ENCODE data around the gene GPR137. TPM values are rescaled to one million over a fixed set of nuclear protein-coding genes. Genes with fewer than 3 reads are reported as not detected.

The GPR137 gene
- total and polyA plus RNA-seq, 10 of the 15 experiments (the other 5 are each of a cell fraction or from before 2014, with no cell fraction given), result 0.37 to 29.2 (median 13.8) TPM

GRCh38 chr11:64304316-64305072 is 18.8 kb downstream of the GPR137 start (continued):
- TF ChIP-seq IRF5 (IDR thresholded peaks at IDR 0.05; ENCODE audit: borderline replicate concordance), result no peak
- peak; percentile 33; the same call in 1 of the 2 replicates for TF ChIP-seq SPI1 (IDR thresholded peaks at IDR 0.05; ENCODE audit: borderline replicate concordance, insufficient read depth, low read depth, low read length)
- TF ChIP-seq ZNF274 (IDR thresholded peaks at IDR 0.05; ENCODE audit: insufficient read depth, insufficient read length), result no peak
- no peak for TF ChIP-seq CBFB (IDR thresholded peaks at IDR 0.05; ENCODE audit: low read depth)
- peak; percentile 51; the same call in 1 of the 2 replicates for TF ChIP-seq ATF7 (IDR thresholded peaks at IDR 0.05; ENCODE audit: low read depth)
- no peak for TF ChIP-seq BCL3 (IDR thresholded peaks at IDR 0.05; ENCODE audit: borderline replicate concordance, insufficient read depth, low read depth, low read length, poor library complexity, severe bottlenecking)
- TF ChIP-seq, protein P1, sequence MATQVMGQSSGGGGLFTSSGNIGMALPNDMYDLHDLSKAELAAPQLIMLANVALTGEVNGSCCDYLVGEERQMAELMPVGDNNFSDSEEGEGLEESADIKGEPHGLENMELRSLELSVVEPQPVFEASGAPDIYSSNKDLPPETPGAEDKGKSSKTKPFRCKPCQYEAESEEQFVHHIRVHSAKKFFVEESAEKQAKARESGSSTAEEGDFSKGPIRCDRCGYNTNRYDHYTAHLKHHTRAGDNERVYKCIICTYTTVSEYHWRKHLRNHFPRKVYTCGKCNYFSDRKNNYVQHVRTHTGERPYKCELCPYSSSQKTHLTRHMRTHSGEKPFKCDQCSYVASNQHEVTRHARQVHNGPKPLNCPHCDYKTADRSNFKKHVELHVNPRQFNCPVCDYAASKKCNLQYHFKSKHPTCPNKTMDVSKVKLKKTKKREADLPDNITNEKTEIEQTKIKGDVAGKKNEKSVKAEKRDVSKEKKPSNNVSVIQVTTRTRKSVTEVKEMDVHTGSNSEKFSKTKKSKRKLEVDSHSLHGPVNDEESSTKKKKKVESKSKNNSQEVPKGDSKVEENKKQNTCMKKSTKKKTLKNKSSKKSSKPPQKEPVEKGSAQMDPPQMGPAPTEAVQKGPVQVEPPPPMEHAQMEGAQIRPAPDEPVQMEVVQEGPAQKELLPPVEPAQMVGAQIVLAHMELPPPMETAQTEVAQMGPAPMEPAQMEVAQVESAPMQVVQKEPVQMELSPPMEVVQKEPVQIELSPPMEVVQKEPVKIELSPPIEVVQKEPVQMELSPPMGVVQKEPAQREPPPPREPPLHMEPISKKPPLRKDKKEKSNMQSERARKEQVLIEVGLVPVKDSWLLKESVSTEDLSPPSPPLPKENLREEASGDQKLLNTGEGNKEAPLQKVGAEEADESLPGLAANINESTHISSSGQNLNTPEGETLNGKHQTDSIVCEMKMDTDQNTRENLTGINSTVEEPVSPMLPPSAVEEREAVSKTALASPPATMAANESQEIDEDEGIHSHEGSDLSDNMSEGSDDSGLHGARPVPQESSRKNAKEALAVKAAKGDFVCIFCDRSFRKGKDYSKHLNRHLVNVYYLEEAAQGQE (IDR thresholded peaks at IDR 0.05; ENCODE audit: low read depth, low read length), result no peak
- TF ChIP-seq RAD51 (IDR thresholded peaks at IDR 0.05), result peak; percentile 79
- TF ChIP-seq RCOR1 (conservative IDR thresholded peaks at IDR 0.05; ENCODE audit: low read depth, low read length), result 0 out of 2 replicates have a peak, but pooled peaks have one; percentile 87
- TF ChIP-seq, protein P2, sequence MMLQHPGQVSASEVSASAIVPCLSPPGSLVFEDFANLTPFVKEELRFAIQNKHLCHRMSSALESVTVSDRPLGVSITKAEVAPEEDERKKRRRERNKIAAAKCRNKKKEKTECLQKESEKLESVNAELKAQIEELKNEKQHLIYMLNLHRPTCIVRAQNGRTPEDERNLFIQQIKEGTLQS (IDR thresholded peaks at IDR 0.05; ENCODE audit: borderline replicate concordance, extremely low read depth, low read depth, low read length), result no peak
- no peak for TF ChIP-seq TBL1XR1 (IDR thresholded peaks at IDR 0.05; ENCODE audit: low read depth, low read length)
- peak; percentile 44 for TF ChIP-seq MEF2B (IDR thresholded peaks at IDR 0.05; ENCODE audit: partially characterized antibody, poor library complexity, severe bottlenecking)
- no peak for TF ChIP-seq EZH2 (IDR thresholded peaks at IDR 0.05; ENCODE audit: borderline replicate concordance, control insufficient read depth, low read depth, low read length)
- no peak for TF ChIP-seq FOXK2 (IDR thresholded peaks at IDR 0.05)
- no peak for TF ChIP-seq HDAC6 (IDR thresholded peaks at IDR 0.05; ENCODE audit: unreplicated experiment)
- TF ChIP-seq KLF5 (IDR thresholded peaks at IDR 0.05; ENCODE audit: partially characterized antibody), result peak; percentile 61
- TF ChIP-seq POLR2AphosphoS2 (IDR thresholded peaks at IDR 0.05; ENCODE audit: low read depth, low read length), result no peak
- TF ChIP-seq IKZF2 (IDR thresholded peaks at IDR 0.05), result peak; percentile 59 to 70; a peak in 3 of 4 replicates
- TF ChIP-seq HSF1 (IDR thresholded peaks at IDR 0.05; ENCODE audit: low read depth, low read length), result no peak
- no peak for TF ChIP-seq GABPA (IDR thresholded peaks at IDR 0.05; ENCODE audit: low read depth)
- peak; percentile 55; the same call in 1 of the 2 replicates for TF ChIP-seq POLR2AphosphoS5 (IDR thresholded peaks at IDR 0.05; ENCODE audit: low read length)
